ENCODE results near the gene STAM. TPM values are rescaled to one million over a fixed set of nuclear protein-coding genes. Genes with fewer than 3 reads are reported as not detected.

Gene STAM
- total RNA-seq, 4 donors from 2014 or later = 13.2 to 21.4 (median 17.9) TPM

DNA sequence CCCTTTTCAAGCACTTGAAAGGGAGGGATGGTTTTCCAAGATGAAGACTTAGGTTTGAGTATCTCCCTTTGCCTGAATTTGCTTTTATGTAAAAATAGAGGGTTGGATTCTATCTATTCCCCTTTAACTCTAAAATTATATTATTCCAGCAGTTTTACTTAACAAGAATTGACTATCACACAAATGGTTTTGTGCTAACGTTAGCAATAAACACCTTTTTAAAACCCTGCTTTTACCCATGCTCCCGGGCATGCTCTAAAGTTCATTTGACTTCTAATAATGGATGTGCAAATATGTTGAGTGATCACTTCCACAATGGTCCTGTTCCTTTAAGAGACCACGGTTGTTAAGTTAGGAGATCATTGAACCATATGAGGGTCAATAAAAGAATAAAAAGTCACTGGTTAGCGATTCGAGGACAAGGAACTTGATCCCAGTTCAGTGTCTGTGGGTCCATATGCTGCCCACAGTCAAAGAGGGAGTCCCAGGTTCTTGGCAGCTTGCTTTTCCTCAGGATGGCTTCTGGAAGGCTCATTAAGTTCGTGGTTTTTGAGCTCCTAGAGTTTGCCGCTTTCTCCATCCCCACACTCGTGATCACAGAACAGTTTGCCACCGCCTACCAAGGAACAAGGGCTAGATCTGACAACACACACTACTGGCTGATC, 108.0 kb downstream of the STAM start, which contains the start of gene TMEM236:
TSS of gene TMEM236 (plus strand) at position 421 of the 665 bp plus-strand sequence. CDS start at position 516, 95 bp downstream.
- WGBS, 2 donors = 72 to 73% methylated on average over 9 of the region's 9 CpGs
- no peak for DNase-seq (ENCODE audit: low spot score in 2 of 2)
- TF ChIP-seq, protein P1, sequence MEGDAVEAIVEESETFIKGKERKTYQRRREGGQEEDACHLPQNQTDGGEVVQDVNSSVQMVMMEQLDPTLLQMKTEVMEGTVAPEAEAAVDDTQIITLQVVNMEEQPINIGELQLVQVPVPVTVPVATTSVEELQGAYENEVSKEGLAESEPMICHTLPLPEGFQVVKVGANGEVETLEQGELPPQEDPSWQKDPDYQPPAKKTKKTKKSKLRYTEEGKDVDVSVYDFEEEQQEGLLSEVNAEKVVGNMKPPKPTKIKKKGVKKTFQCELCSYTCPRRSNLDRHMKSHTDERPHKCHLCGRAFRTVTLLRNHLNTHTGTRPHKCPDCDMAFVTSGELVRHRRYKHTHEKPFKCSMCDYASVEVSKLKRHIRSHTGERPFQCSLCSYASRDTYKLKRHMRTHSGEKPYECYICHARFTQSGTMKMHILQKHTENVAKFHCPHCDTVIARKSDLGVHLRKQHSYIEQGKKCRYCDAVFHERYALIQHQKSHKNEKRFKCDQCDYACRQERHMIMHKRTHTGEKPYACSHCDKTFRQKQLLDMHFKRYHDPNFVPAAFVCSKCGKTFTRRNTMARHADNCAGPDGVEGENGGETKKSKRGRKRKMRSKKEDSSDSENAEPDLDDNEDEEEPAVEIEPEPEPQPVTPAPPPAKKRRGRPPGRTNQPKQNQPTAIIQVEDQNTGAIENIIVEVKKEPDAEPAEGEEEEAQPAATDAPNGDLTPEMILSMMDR (IDR thresholded peaks at IDR 0.05) = no peak
- no peak for TF ChIP-seq POLR2A (IDR thresholded peaks at IDR 0.05)
- intact Hi-C loops (cut with DNase I; ENCODE audit: low total_unique reads) = no loop called here
- H3K4me3 ChIP-seq (ENCODE audit: low read depth, poor library complexity, severe bottlenecking) = no peak within 1 kb of the TSS

DNA sequence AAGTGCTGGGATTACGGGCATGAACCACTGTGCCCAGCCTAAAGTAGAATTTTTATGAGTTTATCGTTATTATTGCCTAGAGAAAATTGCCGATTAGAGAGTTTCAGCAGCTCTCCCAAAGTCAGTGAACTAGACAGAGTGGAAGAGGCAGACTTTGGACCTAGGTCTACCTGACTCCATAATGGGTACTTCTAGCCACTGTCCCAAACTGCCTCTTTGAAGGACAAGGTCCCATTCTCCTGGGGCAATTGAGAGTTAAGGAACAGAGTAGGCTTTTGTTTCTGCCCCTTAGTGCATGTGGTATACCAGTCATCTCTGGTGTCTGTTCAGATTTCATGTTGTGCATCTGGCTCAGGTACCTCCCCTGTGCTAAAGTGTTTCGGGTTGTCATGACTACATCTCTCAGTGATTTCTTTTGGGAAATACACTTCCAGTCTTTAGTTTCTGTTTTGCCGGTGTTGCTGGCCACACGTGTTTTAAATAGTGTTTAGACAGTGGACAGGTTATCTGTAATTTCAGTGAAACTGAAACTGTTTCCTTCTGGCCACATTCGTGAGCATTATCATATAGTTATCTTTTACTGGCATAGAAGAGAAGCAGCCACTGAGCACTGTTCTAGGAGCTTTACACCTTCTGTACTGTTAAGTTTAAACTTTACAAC, 112.7 kb downstream of the STAM start:
- H3K4me3 ChIP-seq (ENCODE audit: low read depth, poor library complexity, severe bottlenecking) = no peak overlapping the region
- no peak for DNase-seq (ENCODE audit: low spot score in 2 of 2)
- whole genome bisulfite sequencing, 2 donors = 65 to 67% methylated on average over 7 of the region's 7 CpGs
- TF ChIP-seq, protein P1 (IDR thresholded peaks at IDR 0.05) = no peak
- TF ChIP-seq POLR2A (IDR thresholded peaks at IDR 0.05) = no peak
- intact Hi-C loops (cut with DNase I; ENCODE audit: low total_unique reads) = no loop called here

DNA sequence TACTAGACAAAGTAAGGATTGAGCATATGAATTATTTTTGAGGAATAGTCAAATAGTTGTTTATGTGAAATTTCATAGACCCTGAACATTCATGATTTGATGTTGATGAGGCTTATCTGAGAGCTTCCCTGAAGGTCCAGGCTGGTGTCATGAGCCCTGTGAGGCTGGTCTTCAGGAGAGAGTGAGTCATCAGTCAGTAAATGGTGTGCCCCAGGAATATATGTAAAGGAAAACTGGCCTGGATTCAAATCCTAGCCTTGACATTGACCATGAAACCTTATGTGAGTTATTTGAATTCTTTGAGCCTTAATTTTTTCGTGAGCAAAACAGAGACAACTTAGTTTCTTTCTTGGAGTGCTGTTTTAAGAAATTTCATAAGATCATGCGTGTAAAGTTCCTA, 114.2 kb downstream of the STAM start:
- intact Hi-C loops (cut with DNase I; ENCODE audit: low total_unique reads) = no loop called here
- 89 to 94% methylated on average over 2 of the region's 2 CpGs for WGBS, 2 donors
- TF ChIP-seq POLR2A (IDR thresholded peaks at IDR 0.05) = no peak
- TF ChIP-seq, protein P1 (IDR thresholded peaks at IDR 0.05) = no peak
- no peak for DNase-seq (ENCODE audit: low spot score in 2 of 2)
- no peak overlapping the region for H3K4me3 ChIP-seq (ENCODE audit: low read depth, poor library complexity, severe bottlenecking)

DNA sequence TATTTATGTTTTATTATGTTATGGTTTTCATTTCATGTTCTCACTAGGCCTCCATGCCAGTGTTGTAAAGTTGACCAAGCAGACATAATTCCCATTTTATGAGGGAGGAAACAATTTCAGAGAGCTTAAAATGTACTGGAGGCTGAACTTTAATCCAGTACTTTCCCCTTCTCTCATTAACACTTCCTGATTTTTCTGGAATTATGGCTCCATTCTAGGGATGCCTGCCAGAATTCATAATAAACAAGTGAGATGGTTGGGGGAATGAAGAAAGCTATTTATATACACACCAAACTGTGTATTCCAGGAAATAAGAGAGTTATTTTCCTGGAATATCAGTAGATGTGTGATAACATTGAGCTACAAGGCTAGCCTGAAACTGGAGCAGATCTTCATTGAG, 114.9 kb downstream of the STAM start:
- intact Hi-C loops (cut with DNase I; ENCODE audit: low total_unique reads) = no loop called here
- TF ChIP-seq POLR2A (IDR thresholded peaks at IDR 0.05) = no peak
- TF ChIP-seq, protein P1 (IDR thresholded peaks at IDR 0.05) = no peak
- no peak for DNase-seq (ENCODE audit: low spot score in 2 of 2)
- H3K4me3 ChIP-seq (ENCODE audit: low read depth, poor library complexity, severe bottlenecking) = no peak overlapping the region

DNA sequence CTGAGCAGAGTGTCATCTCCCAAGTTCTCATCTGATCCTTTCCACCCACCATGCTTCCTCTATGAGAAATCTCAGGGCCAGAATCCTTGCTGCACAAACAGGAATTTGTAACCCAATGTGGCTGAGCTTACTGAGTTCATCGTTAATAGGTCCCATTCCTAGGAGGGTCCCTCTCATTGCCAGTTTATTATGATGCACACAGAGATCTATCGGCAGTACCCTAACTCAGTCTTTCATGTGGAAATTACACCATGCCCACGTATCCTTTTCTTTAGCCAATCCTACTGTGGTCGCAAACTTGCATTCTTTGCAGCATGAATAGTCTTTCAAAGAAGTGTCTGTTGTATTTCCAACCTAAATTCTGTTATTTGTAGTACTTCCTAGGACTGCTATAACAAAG, 120.2 kb downstream of the STAM start:
- no peak overlapping the region for H3K4me3 ChIP-seq (ENCODE audit: low read depth, poor library complexity, severe bottlenecking)
- WGBS, 2 donors = 51 to 55% methylated on average over 4 of the region's 4 CpGs
- no peak for TF ChIP-seq POLR2A (IDR thresholded peaks at IDR 0.05)
- TF ChIP-seq, protein P1 (IDR thresholded peaks at IDR 0.05) = no peak
- intact Hi-C loops (cut with DNase I; ENCODE audit: low total_unique reads) = no loop called here
- DNase-seq (ENCODE audit: low spot score in 2 of 2) = no peak
